Calu3 (cell line): ENCODE results near the gene RASD2. TPM values are rescaled to one million over a fixed set of nuclear protein-coding genes. Genes with fewer than 3 reads are reported as not detected.
A peak's percentile ranks its signal among the peaks of the same experiment; 100 is the strongest.

Experiments used
- BruUV-seq: library from RNA; stranded (reverse); fragments of 400-500 nt; replicated peaks from 2 replicates; lab custom pipeline; 2021; lab: Mats Ljungman, UMichigan
- CTCF ChIA-PET: fragments of 300-600 bp; sonication (Branson Sonifier 250); formaldehyde crosslinking; loops from one replicate; lab custom pipeline; 2022; ENCODE audit warnings: antibody characterized with exemption; lab: Charles Lee
- DNase-seq: peaks from one replicate; pipeline ENCODE4 v3.0.0; 2022
- H3K27ac Mint-ChIP-seq: one replicate; pipeline ENCODE4 v1.8.0; 2022; ENCODE audit warnings: mixed read lengths; ENCODE audit not compliant: unreplicated experiment
- H3K27me3 Mint-ChIP-seq: one replicate; pipeline ENCODE4 v1.8.0; 2022; ENCODE audit warnings: mixed read lengths; ENCODE audit not compliant: unreplicated experiment
- H3K36me3 Mint-ChIP-seq: one replicate; pipeline ENCODE4 v1.8.0; 2022; ENCODE audit warnings: mild to moderate bottlenecking, moderate library complexity, mixed read lengths; ENCODE audit not compliant: insufficient read depth, unreplicated experiment
- H3K4me1 Mint-ChIP-seq: one replicate; pipeline ENCODE4 v1.8.0; 2022; ENCODE audit warnings: mild to moderate bottlenecking, low read depth, mixed read lengths; ENCODE audit not compliant: unreplicated experiment
- H3K4me3 Mint-ChIP-seq: one replicate; pipeline ENCODE4 v1.8.0; 2022; ENCODE audit warnings: mild to moderate bottlenecking, low read depth, moderate library complexity, mixed read lengths; ENCODE audit not compliant: unreplicated experiment
- H3K9me3 Mint-ChIP-seq: one replicate; pipeline ENCODE4 v1.8.0; 2022; ENCODE audit warnings: low read depth, mixed read lengths; ENCODE audit not compliant: unreplicated experiment
- intact Hi-C: fragments of 100-400 bp; cut with micrococcal nuclease; formaldehyde crosslinking; loops from one replicate; pipeline ENCODE4 v1.10.0; 2022; ENCODE audit not compliant: unreplicated experiment
- total RNA-seq: library from RNA; stranded (reverse); gene quantifications from 2 replicates; pipeline ENCODE4 v1.2.3, GENCODE V29; 2022
- TF ChIP-seq, protein P1 (sequence below): fragments of 200-600 bp; IDR thresholded peaks from one replicate; pipeline ENCODE4 v1.8.0; 2022; ENCODE audit warnings: antibody characterized with exemption; ENCODE audit not compliant: unreplicated experiment

RASD2 gene
- total RNA-seq, 1 experiment from 2014 or later = 0.14 TPM

DNA sequence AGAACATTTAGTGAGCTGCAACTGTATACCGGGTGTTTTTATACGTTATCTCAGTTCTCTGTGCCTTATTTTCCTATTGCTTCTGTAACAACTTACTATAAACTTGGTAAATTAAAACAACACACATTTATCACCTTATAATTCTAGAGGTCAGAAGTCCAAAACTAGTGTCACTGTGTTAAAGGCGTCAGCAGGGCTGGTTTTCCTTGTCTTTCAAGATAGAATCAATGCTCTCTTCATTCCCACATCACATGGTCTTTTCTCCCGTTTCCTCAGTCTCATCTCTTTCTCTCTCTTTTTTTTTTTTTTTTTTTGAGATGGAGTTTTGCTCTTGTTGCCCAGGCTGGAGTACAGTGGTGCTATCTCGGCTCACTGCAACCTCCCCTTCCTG lies 40.4 kb downstream of the RASD2 start:
- peaks cover 24% of the 10 kb centered on the region for H3K27me3 Mint-ChIP-seq
- intact Hi-C loops = no loop called here
- peaks cover 5% of the 10 kb centered on the region for H3K36me3 Mint-ChIP-seq
- no TSS peak for BruUV-seq
- H3K9me3 Mint-ChIP-seq = peaks cover 4% of the 10 kb centered on the region
- H3K4me3 Mint-ChIP-seq = no peak overlapping the region
- CTCF ChIA-PET = no interaction called here
- H3K4me1 Mint-ChIP-seq = peaks cover 11% of the 10 kb centered on the region
- no peak for DNase-seq
- TF ChIP-seq, protein P1, sequence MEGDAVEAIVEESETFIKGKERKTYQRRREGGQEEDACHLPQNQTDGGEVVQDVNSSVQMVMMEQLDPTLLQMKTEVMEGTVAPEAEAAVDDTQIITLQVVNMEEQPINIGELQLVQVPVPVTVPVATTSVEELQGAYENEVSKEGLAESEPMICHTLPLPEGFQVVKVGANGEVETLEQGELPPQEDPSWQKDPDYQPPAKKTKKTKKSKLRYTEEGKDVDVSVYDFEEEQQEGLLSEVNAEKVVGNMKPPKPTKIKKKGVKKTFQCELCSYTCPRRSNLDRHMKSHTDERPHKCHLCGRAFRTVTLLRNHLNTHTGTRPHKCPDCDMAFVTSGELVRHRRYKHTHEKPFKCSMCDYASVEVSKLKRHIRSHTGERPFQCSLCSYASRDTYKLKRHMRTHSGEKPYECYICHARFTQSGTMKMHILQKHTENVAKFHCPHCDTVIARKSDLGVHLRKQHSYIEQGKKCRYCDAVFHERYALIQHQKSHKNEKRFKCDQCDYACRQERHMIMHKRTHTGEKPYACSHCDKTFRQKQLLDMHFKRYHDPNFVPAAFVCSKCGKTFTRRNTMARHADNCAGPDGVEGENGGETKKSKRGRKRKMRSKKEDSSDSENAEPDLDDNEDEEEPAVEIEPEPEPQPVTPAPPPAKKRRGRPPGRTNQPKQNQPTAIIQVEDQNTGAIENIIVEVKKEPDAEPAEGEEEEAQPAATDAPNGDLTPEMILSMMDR = no peak
- no peak overlapping the region for H3K27ac Mint-ChIP-seq

DNA sequence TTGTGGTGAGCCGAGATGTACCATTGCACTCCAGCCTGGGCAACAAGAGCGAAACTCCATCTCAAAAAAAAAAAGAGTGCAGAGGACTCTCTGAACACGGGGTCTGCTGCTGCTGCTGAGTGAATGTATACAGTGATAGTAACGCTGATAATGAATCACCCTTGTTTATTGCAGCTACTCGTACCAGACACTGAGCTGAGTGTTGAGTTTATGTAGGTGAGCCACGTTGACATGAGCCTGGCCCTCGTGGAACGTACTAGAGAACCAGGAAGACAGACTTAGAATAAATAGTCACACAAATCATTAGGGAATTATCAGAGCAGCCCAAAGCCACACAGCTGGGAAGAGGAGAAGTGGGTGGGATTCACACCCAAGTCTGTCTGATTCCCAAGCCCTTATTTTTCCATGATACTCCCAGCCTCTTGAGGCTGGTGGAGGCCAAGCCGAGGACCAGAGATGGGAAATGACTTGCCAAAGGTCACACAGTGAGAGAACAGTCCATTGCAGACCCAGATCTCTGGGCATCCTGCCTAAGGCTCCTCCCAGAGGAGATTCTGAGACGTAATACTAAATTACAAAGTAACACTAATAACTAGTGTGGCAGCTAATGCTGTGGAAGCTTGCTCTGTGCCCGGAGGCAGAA lies 41.7 kb downstream of the RASD2 start:
- TF ChIP-seq, protein P1 = no peak
- intact Hi-C loops = loop anchor here (2.0 kb wide), 1 partner anchor 232 kb away; no protein-coding TSS in a partner anchor
- no TSS peak for BruUV-seq
- H3K4me3 Mint-ChIP-seq = no peak overlapping the region
- no peak overlapping the region for H3K27ac Mint-ChIP-seq
- peaks cover 11% of the 10 kb centered on the region for H3K4me1 Mint-ChIP-seq
- no peak for DNase-seq
- H3K9me3 Mint-ChIP-seq = peaks cover 4% of the 10 kb centered on the region
- H3K27me3 Mint-ChIP-seq = peaks cover 16% of the 10 kb centered on the region
- peaks cover 5% of the 10 kb centered on the region for H3K36me3 Mint-ChIP-seq
- CTCF ChIA-PET = interaction anchor here (1.3 to 2.9 kb wide), 2 partner anchors 150 to 152 kb away, joined by 4 to 25 read pairs; no protein-coding TSS in a partner anchor

DNA sequence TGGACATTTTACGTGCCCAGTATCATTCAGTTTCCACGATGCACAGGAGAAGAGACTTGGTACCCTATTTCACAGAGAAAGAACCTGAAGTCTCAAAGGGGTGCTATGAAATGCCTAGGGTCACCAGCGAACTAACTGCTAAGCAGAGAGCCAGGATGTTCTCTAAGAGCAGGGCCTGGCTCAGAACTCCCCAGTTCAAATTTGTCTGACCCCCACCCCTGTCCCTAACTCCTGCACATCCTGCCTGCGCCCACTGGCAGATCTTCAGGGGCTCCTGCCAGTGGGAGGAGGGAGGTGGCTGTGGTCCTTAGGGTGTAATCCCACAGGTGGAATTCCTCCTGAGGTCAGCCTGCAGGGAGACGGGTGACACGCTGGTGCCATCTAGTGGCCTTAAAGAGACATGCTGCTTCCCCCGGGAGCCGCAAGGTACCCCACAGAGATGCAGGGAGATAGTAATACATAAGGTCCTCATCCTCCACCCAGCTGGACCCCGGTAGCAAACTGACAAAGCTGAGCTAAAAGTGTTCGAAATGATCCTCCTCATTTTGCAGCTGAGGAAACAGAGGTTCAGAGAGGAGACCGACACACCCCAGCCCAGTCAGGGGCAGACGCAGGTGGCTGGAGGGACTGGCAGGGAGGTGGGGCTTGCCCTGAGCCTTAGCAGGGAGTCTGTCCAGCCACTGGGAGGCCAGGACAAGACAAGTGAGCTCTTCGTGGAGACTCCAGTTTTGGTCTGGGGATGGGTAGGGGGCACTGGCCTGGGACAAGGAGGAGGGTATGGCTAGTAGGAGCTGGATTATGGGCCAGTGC lies 42.4 kb downstream of the RASD2 start:
- Mint-ChIP-seq H3K36me3 (peaks cover 5% of the 10 kb centered on the region), H3K9me3 (no peaks in the 10 kb centered on the region), H3K4me1 (peaks cover 11% of the 10 kb centered on the region), H3K27me3 (peaks cover 9% of the 10 kb centered on the region), H3K4me3 (no peak overlapping the region), H3K27ac (no peak overlapping the region)
- BruUV-seq = no TSS peak
- intact Hi-C loops = loop anchor here (1.0 to 2.0 kb wide), 2 partner anchors 153 to 232 kb away; no protein-coding TSS in a partner anchor
- CTCF ChIA-PET = interaction anchor here (1.0 to 2.9 kb wide), 3 partner anchors 31 to 153 kb away, joined by 3 to 25 read pairs (median 4); no protein-coding TSS in a partner anchor
- peak; percentile 69 for DNase-seq
- TF ChIP-seq, protein P1 = peak; percentile 86

DNA sequence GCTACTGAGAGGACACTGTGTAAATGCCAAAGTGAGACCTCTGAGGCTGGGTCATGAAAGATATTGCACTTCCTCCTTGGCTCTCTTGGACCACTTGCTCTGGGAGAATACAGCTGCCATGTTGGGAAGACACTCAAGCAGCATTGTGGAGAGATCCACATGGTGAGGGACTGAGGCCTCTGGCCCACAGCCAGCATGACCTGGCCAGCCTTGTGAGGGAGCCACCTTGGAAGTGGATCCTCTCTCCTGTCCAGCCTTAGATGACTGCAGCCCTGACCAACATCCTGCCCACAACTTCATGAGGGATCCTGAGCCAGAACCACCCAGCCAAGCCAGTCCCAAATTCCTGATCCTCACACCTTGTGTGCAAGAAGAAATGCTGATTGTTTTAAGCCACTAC lies 46.1 kb downstream of the RASD2 start:
- Mint-ChIP-seq H3K27me3 (no peaks in the 10 kb centered on the region), H3K4me1 (peaks cover 45% of the 10 kb centered on the region), H3K27ac (no peak overlapping the region), H3K9me3 (no peaks in the 10 kb centered on the region), H3K36me3 (peaks cover 10% of the 10 kb centered on the region), H3K4me3 (no peak overlapping the region)
- TF ChIP-seq, protein P1 = no peak
- intact Hi-C loops = loop anchor here (5.0 kb wide), 1 partner anchor 36 kb away; no protein-coding TSS in a partner anchor
- CTCF ChIA-PET = interaction anchor here (0.5 kb wide), 1 partner anchor 21 kb away, joined by 3 read pairs; no protein-coding TSS in a partner anchor
- no TSS peak for BruUV-seq
- no peak for DNase-seq
